Measurements from ENCODE around the gene ZFAND6. TPM values are rescaled to one million over a fixed set of nuclear protein-coding genes. Genes with fewer than 3 reads are reported as not detected.

ZFAND6 gene
- total RNA-seq, 2 experiments from 2014 or later, result 86.2 to 122 TPM

- H3K4me3 ChIP-seq (ENCODE audit: low read depth, low read length, poor library complexity, severe bottlenecking), result no peak overlapping the region
- H3K27ac ChIP-seq (ENCODE audit: low read depth, low read length, poor library complexity, severe bottlenecking), result no peak overlapping the region
Measured at GRCh38 chr15:80068578-80068977, 9.1 kb downstream of the ZFAND6 start.

GRCh38 chr15:80070840-80071239, 11.4 kb downstream of the ZFAND6 start:
- DNase-seq (ENCODE audit: low spot score), result peak; percentile 37
- H3K27ac ChIP-seq (ENCODE audit: low read depth, low read length, poor library complexity, severe bottlenecking), result peak overlapping the region; percentile 60
- no peaks in the 10 kb centered on the region for H3K9me2 ChIP-seq (ENCODE audit: insufficient read depth, low read length)
- peak overlapping the region; percentile 71 for H3K4me3 ChIP-seq (ENCODE audit: low read depth, low read length, poor library complexity, severe bottlenecking)
- no TSS peak for BruUV-seq (replicated peaks)
- H4K20me1 ChIP-seq (ENCODE audit: insufficient read depth, low read length), result peaks cover 33% of the 10 kb centered on the region; the same call in 1 of the 2 replicates
- H3K9me3 ChIP-seq (ENCODE audit: low read length), result no peaks in the 10 kb centered on the region
- ChIA-PET POLR2A (interaction anchor here (0.6 to 4.4 kb wide), 5 partner anchors 7 to 22 kb away, joined by 3 to 30 read pairs (median 4); partner anchors contain the start of gene ZFAND6), CTCF (ENCODE audit: unreplicated experiment) (no interaction called here)
- H3K79me2 ChIP-seq (ENCODE audit: insufficient read depth, low read depth, low read length), result peaks cover 100% of the 10 kb centered on the region
- H3K36me3 ChIP-seq (ENCODE audit: insufficient read depth, low read length), result peaks cover 12% of the 10 kb centered on the region; the same call in 1 of the 2 replicates
- no peak overlapping the region; the same call in 1 of the 2 replicates for H2AFZ ChIP-seq (ENCODE audit: low read length)
- peaks cover 55% of the 10 kb centered on the region for H3K4me1 ChIP-seq (ENCODE audit: insufficient read depth, low read length, poor library complexity, severe bottlenecking)
- intact Hi-C loops (cut with micrococcal nuclease; ENCODE audit: unreplicated experiment), result loop anchor here (5.0 kb wide), 1 partner anchor 149 kb away; no protein-coding TSS in a partner anchor
- TF ChIP-seq EZH2phosphoT487 (IDR thresholded peaks at IDR 0.05; ENCODE audit: borderline replicate concordance, low read depth, low read length) (no peak), CTCF (conservative IDR thresholded peaks at IDR 0.05; ENCODE audit: low read length) (no peak)
- peak overlapping the region; percentile 82 for H3K4me2 ChIP-seq (ENCODE audit: low read length)

More at GRCh38 chr15:80068578-80068977, 9.1 kb downstream of the ZFAND6 start:
- peaks cover 24% of the 10 kb centered on the region; the same call in 1 of the 2 replicates for H4K20me1 ChIP-seq (ENCODE audit: insufficient read depth, low read length)
- CTCF ChIA-PET (ENCODE audit: unreplicated experiment), result no interaction called here
- no peak overlapping the region for H2AFZ ChIP-seq (ENCODE audit: low read length)
- H3K36me3 ChIP-seq (ENCODE audit: insufficient read depth, low read length), result 0 out of 2 replicates have a peak, but pooled peaks cover 4% of the 10 kb centered on the region
- no peaks in the 10 kb centered on the region for H3K9me3 ChIP-seq (ENCODE audit: low read length)
- BruUV-seq (replicated peaks), result no TSS peak
- intact Hi-C loops (cut with micrococcal nuclease; ENCODE audit: unreplicated experiment), result no loop called here
- peaks cover 100% of the 10 kb centered on the region for H3K79me2 ChIP-seq (ENCODE audit: insufficient read depth, low read depth, low read length)
- DNase-seq (ENCODE audit: low spot score), result no peak
- POLR2A ChIA-PET, result no interaction called here
- no peaks in the 10 kb centered on the region for H3K9me2 ChIP-seq (ENCODE audit: insufficient read depth, low read length)
- no peak overlapping the region; the same call in 1 of the 2 replicates for H3K4me2 ChIP-seq (ENCODE audit: low read length)
- peaks cover 68% of the 10 kb centered on the region for H3K4me1 ChIP-seq (ENCODE audit: insufficient read depth, low read length, poor library complexity, severe bottlenecking)
- TF ChIP-seq CTCF (conservative IDR thresholded peaks at IDR 0.05; ENCODE audit: low read length) (no peak), EZH2phosphoT487 (IDR thresholded peaks at IDR 0.05; ENCODE audit: borderline replicate concordance, low read depth, low read length) (no peak)

- ChIA-PET POLR2A (interaction anchor here (0.6 to 4.4 kb wide), 7 partner anchors 8 to 149 kb away, joined by 3 to 30 read pairs (median 4); partner anchors contain the start of gene ZFAND6), CTCF (ENCODE audit: unreplicated experiment) (no interaction called here)
- Histone ChIP-seq H3K4me1 (ENCODE audit: insufficient read depth, low read length, poor library complexity, severe bottlenecking) (peaks cover 59% of the 10 kb centered on the region), H3K36me3 (ENCODE audit: insufficient read depth, low read length) (peaks cover 19% of the 10 kb centered on the region; the same call in 1 of the 2 replicates), H3K4me3 (ENCODE audit: low read depth, low read length, poor library complexity, severe bottlenecking) (peak overlapping the region; percentile 71), H3K4me2 (ENCODE audit: low read length) (peak overlapping the region; percentile 82), H3K27ac (ENCODE audit: low read depth, low read length, poor library complexity, severe bottlenecking) (peak overlapping the region; percentile 60), H4K20me1 (ENCODE audit: insufficient read depth, low read length) (peaks cover 34% of the 10 kb centered on the region; the same call in 1 of the 2 replicates), H3K9me2 (ENCODE audit: insufficient read depth, low read length) (no peaks in the 10 kb centered on the region), H3K9me3 (ENCODE audit: low read length) (no peaks in the 10 kb centered on the region), H2AFZ (ENCODE audit: low read length) (no peak overlapping the region), H3K79me2 (ENCODE audit: insufficient read depth, low read depth, low read length) (peaks cover 100% of the 10 kb centered on the region)
- intact Hi-C loops (cut with micrococcal nuclease; ENCODE audit: unreplicated experiment), result loop anchor here (5.0 kb wide), 1 partner anchor 149 kb away; no protein-coding TSS in a partner anchor
- TF ChIP-seq EZH2phosphoT487 (IDR thresholded peaks at IDR 0.05; ENCODE audit: borderline replicate concordance, low read depth, low read length) (no peak), CTCF (conservative IDR thresholded peaks at IDR 0.05; ENCODE audit: low read length) (no peak)
- DNase-seq (ENCODE audit: low spot score), result no peak
- no TSS peak for BruUV-seq (replicated peaks)
Measured at GRCh38 chr15:80071652-80072051, 12.2 kb downstream of the ZFAND6 start.

Measured in OCI-LY7 (cell line).